ENCODE results near the gene COL13A1. TPM values are rescaled to one million over a fixed set of nuclear protein-coding genes. Genes with fewer than 3 reads are reported as not detected.

Gene COL13A1
- total and polyA plus RNA-seq, 2 donors from 2014 or later, result 4.0 to 5.2 TPM

GRCh38 chr10:69955211-69955805 is 153.6 kb downstream of the COL13A1 start:
- Histone ChIP-seq H3K4me3 (ENCODE audit: low read length in 3 of 3) (no peak overlapping the region), H3K27me3 (ENCODE audit: control insufficient read depth, insufficient read depth, low read length) (no peaks in the 10 kb centered on the region), H3K27ac (ENCODE audit: low read depth in 2 of 2, low read length in 2 of 2) (no peak overlapping the region), H3K36me3 (ENCODE audit: control insufficient read depth in 2 of 3, insufficient read depth in 3 of 3, low read length in 3 of 3) (no peaks in the 10 kb centered on the region), H3K9me3 (ENCODE audit: control insufficient read depth in 2 of 3, insufficient read depth in 1 of 3, low read length in 3 of 3) (no peaks in the 10 kb centered on the region), H3K9ac (ENCODE audit: low read length in 3 of 3) (no peak overlapping the region), H3K4me1 (ENCODE audit: control insufficient read depth in 2 of 3, insufficient read depth in 2 of 3, low read depth in 1 of 3, low read length in 3 of 3) (no peaks in the 10 kb centered on the region)
- DNase-seq (no peak), FAIRE-seq (no peak)
- TF ChIP-seq, protein P1, sequence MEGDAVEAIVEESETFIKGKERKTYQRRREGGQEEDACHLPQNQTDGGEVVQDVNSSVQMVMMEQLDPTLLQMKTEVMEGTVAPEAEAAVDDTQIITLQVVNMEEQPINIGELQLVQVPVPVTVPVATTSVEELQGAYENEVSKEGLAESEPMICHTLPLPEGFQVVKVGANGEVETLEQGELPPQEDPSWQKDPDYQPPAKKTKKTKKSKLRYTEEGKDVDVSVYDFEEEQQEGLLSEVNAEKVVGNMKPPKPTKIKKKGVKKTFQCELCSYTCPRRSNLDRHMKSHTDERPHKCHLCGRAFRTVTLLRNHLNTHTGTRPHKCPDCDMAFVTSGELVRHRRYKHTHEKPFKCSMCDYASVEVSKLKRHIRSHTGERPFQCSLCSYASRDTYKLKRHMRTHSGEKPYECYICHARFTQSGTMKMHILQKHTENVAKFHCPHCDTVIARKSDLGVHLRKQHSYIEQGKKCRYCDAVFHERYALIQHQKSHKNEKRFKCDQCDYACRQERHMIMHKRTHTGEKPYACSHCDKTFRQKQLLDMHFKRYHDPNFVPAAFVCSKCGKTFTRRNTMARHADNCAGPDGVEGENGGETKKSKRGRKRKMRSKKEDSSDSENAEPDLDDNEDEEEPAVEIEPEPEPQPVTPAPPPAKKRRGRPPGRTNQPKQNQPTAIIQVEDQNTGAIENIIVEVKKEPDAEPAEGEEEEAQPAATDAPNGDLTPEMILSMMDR (IDR thresholded peaks at IDR 0.05; ENCODE audit: borderline replicate concordance, extremely low read depth, insufficient read depth), result no peak
- intact Hi-C loops (cut with DNase I), result no loop called here

DNA sequence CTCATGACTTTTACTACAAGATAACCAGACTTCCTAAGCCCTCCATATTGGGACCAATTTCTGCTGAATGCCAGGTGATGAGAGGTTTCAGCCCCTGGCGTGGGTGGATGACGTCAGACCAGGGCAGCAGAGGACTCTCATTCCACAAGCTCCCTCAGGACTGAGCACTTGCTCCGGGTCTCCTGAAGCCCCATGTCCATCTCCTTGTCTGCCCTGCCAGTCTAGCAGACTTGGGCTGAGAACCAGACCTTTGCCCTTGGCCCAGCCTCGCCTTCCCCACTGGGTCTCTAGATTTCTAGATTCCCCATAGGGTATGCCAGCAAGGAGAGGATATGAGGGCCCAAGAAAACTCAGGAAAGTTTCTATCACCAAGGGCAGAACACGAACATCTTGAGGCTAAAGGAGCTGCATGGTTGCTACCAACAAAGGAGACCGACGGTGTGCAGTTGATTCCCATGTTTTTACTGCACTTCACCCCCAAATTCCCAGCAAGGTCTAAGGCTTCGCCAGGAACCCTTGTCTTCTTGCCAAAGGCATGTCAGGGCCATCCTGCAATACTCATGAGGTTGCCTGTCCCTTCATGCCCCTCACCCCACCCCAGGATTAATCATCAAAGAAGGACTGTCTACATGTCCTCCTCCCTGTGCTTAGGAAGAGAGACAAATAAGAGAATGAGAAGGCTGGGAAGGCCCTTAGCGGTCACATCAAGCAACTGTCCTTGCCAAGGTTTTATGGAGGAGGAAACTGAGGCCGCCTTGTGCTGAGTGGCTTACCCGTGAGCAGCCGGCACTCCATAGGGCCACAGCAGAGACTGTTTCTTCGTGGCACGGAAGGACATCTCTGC is 154.4 kb downstream of the COL13A1 start:
- Histone ChIP-seq H3K27me3 (ENCODE audit: control insufficient read depth, insufficient read depth, low read length) (no peaks in the 10 kb centered on the region), H3K4me1 (ENCODE audit: control insufficient read depth in 2 of 3, insufficient read depth in 2 of 3, low read depth in 1 of 3, low read length in 3 of 3) (no peaks in the 10 kb centered on the region), H3K9me3 (ENCODE audit: control insufficient read depth in 2 of 3, insufficient read depth in 1 of 3, low read length in 3 of 3) (no peaks in the 10 kb centered on the region), H3K36me3 (ENCODE audit: control insufficient read depth in 2 of 3, insufficient read depth in 3 of 3, low read length in 3 of 3) (no peaks in the 10 kb centered on the region), H3K4me3 (ENCODE audit: low read length in 3 of 3) (no peak overlapping the region), H3K27ac (ENCODE audit: low read depth in 2 of 2, low read length in 2 of 2) (no peak overlapping the region), H3K9ac (ENCODE audit: low read length in 3 of 3) (no peak overlapping the region)
- DNase-seq (peak in 1 of 5 donors; percentile 8), FAIRE-seq (no peak)
- intact Hi-C loops (cut with DNase I), result no loop called here
- TF ChIP-seq, protein P1 (IDR thresholded peaks at IDR 0.05; ENCODE audit: borderline replicate concordance, extremely low read depth, insufficient read depth), result no peak

GRCh38 chr10:69956741-69957230 is 155.1 kb downstream of the COL13A1 start:
- Histone ChIP-seq H3K4me3 (ENCODE audit: low read length in 3 of 3) (no peak overlapping the region), H3K4me1 (ENCODE audit: control insufficient read depth in 2 of 3, insufficient read depth in 2 of 3, low read depth in 1 of 3, low read length in 3 of 3) (no peaks in the 10 kb centered on the region), H3K9ac (ENCODE audit: low read length in 3 of 3) (no peak overlapping the region), H3K9me3 (ENCODE audit: control insufficient read depth in 2 of 3, insufficient read depth in 1 of 3, low read length in 3 of 3) (no peaks in the 10 kb centered on the region), H3K36me3 (ENCODE audit: control insufficient read depth in 2 of 3, insufficient read depth in 3 of 3, low read length in 3 of 3) (no peaks in the 10 kb centered on the region), H3K27ac (ENCODE audit: low read depth in 2 of 2, low read length in 2 of 2) (no peak overlapping the region), H3K27me3 (ENCODE audit: control insufficient read depth, insufficient read depth, low read length) (no peaks in the 10 kb centered on the region)
- DNase-seq (peak in 1 of 5 donors; percentile 16), FAIRE-seq (no peak)
- intact Hi-C loops (cut with DNase I), result no loop called here
- TF ChIP-seq, protein P1 (IDR thresholded peaks at IDR 0.05; ENCODE audit: borderline replicate concordance, extremely low read depth, insufficient read depth), result no peak

Measured in kidney (tissue), 14 donors.